B cell (primary cell): ENCODE measurements around the gene NOC2L. TPM values are rescaled to one million over a fixed set of nuclear protein-coding genes. Genes with fewer than 3 reads are reported as not detected.
A peak's percentile ranks its signal among the peaks of the same experiment; 100 is the strongest.

Experiments used
- ATAC-seq: fragments of 200-7000 bp; cut with Tn5 transposase; one replicate; pipeline ENCODE4 v1.10.0; 2021; ENCODE audit warnings: low read depth, mild to moderate bottlenecking, moderate number of reproducible peaks, moderate library complexity
- CTCF ChIA-PET: fragments of 350-600 bp; sonication (Branson Sonifier 250); formaldehyde crosslinking; loops from one replicate; lab custom pipeline; 2021; ENCODE audit warnings: antibody characterized with exemption, inconsistent platforms; lab: Charles Lee
- POLR2A ChIA-PET: fragments of 350-600 bp; sonication (Branson Sonifier 250); formaldehyde crosslinking; loops from one replicate; lab custom pipeline; 2021; ENCODE audit warnings: antibody characterized with exemption; lab: Charles Lee
- DNase-seq: peaks from one replicate; pipeline ENCODE4 v3.0.0; 2013
- H2AFZ ChIP-seq: 2 replicates; pipeline ENCODE4 v1.6.1; 2012; ENCODE audit warnings: mild to moderate bottlenecking, low read depth, low read length; ENCODE audit not compliant: insufficient read depth, poor library complexity, severe bottlenecking
- H3K27ac ChIP-seq, 2 donors: 1 replicate in 1 of 2; 2 replicates in 1 of 2; pipeline ENCODE4 v1.5.1; 2012 to 2013; ENCODE audit warnings: low read length in 2 of 2, mild to moderate bottlenecking in 2 of 2, moderate library complexity in 1 of 2
- H3K27me3 ChIP-seq, 4 experiments: fragments of 200-600 bp in 1 of 4; sonication (generic) in 1 of 4; replicated peaks in 1 of 4; 1 replicate in 2 of 4; 2 replicates in 2 of 4; pipeline versions ENCODE4 v1.6.1 to v1.7.0; 2013 to 2016; ENCODE audit warnings: low read length in 3 of 4, mild to moderate bottlenecking in 2 of 4, mixed read lengths in 1 of 4, moderate library complexity in 1 of 4; ENCODE audit not compliant: insufficient read depth in 4 of 4, control insufficient read depth in 3 of 4; ENCODE audit errors: control extremely low read depth in 1 of 4
- H3K36me3 ChIP-seq, 2 experiments: replicated peaks in 1 of 2; 1 replicate in 1 of 2; 2 replicates in 1 of 2; pipeline versions ENCODE4 v1.6.1 to v1.7.1; 2013; ENCODE audit warnings: low read length in 1 of 2; ENCODE audit not compliant: insufficient read depth in 2 of 2, control insufficient read depth in 1 of 2; ENCODE audit errors: control extremely low read depth in 1 of 2, extremely low read depth in 1 of 2
- H3K4me1 ChIP-seq, 2 donors: fragments of 200-600 bp in 1 of 2; sonication (generic) in 1 of 2; 1 replicate in 1 of 2; 2 replicates in 1 of 2; pipeline versions ENCODE4 v1.5.1 to v1.6.1; 2013 to 2017; ENCODE audit warnings: low read length in 2 of 2; ENCODE audit not compliant: control insufficient read depth in 2 of 2, insufficient read depth in 2 of 2
- H3K4me2 ChIP-seq: replicated peaks from 2 replicates; pipeline ENCODE3; 2012; ENCODE audit warnings: mild to moderate bottlenecking, low read depth, low read length; ENCODE audit not compliant: poor library complexity, severe bottlenecking
- H3K4me3 ChIP-seq, 5 experiments: fragments of 200-600 bp in 1 of 5; sonication (generic) in 1 of 5; 1 replicate in 3 of 5; 2 replicates in 2 of 5; pipeline versions ENCODE4 v1.5.1 to v1.7.0; 2011 to 2016; ENCODE audit warnings: low read length in 4 of 5, mild to moderate bottlenecking in 4 of 5, low read depth in 2 of 5, control low read depth in 1 of 5, moderate library complexity in 1 of 5; ENCODE audit not compliant: insufficient read depth in 1 of 5; ENCODE audit errors: control extremely low read depth in 1 of 5, extremely low read depth in 1 of 5
- H3K79me2 ChIP-seq: fragments of 200-600 bp; sonication (generic); one replicate; pipeline ENCODE4 v1.6.0; 2016; ENCODE audit warnings: low read length; ENCODE audit not compliant: control insufficient read depth, insufficient read depth
- H3K9ac ChIP-seq: fragments of 200-600 bp; sonication (generic); 2 replicates; pipeline ENCODE4 v1.6.1; 2017; ENCODE audit warnings: mild to moderate bottlenecking, low read length, moderate library complexity
- H3K9me3 ChIP-seq, 3 donors: one replicate each; pipeline versions ENCODE4 v1.6.1 to v1.7.1; 2013; ENCODE audit warnings: low read length in 2 of 3; ENCODE audit not compliant: control insufficient read depth in 2 of 3, insufficient read depth in 1 of 3; ENCODE audit errors: control extremely low read depth in 1 of 3
- H4K20me1 ChIP-seq: 2 replicates; pipeline ENCODE4 v1.6.0; 2012; ENCODE audit warnings: mild to moderate bottlenecking, low read length; ENCODE audit not compliant: insufficient read depth, control insufficient read depth, poor library complexity, severe bottlenecking
- H3K27ac Mint-ChIP-seq: one replicate; pipeline ENCODE4 v1.8.0; 2021; ENCODE audit warnings: mixed read lengths
- H3K27me3 Mint-ChIP-seq: one replicate; pipeline ENCODE4 v1.8.0; 2021; ENCODE audit warnings: mixed read lengths
- H3K4me1 Mint-ChIP-seq: one replicate; pipeline ENCODE4 v1.8.0; 2021; ENCODE audit warnings: mixed read lengths
- H3K4me3 Mint-ChIP-seq: one replicate; pipeline ENCODE4 v1.8.0; 2021; ENCODE audit warnings: mixed read lengths
- H3K9me3 Mint-ChIP-seq: one replicate; pipeline ENCODE4 v1.8.0; 2022; ENCODE audit warnings: mixed read lengths; ENCODE audit not compliant: insufficient read depth
- EZH2 ChIP-seq: IDR thresholded peaks from 2 replicates; pipeline ENCODE4 v1.6.1; 2012; ENCODE audit warnings: borderline replicate concordance, low read depth, mild to moderate bottlenecking, moderate library complexity, low read length; ENCODE audit not compliant: insufficient read depth, poor library complexity, severe bottlenecking
- WGBS: methylation state at CpG from one replicate; pipeline ENCODE4 v1.1.5; 2013; ENCODE audit warnings: missing lambda C conversion rate; ENCODE audit not compliant: insufficient coverage; 5-methylcytosine and 5-hydroxymethylcytosine counted together
- intact Hi-C: fragments of 100-400 bp; cut with micrococcal nuclease; formaldehyde crosslinking; loops from one replicate; pipeline ENCODE4 v1.10.0; 2022
- polyA plus RNA-seq: library from polyadenylated mRNA; depleted of rRNA; stranded (reverse); fragments of >200 nt; gene quantifications from 2 replicates; pipeline ENCODE4 v1.2.3, GENCODE V29; 2012
- total RNA-seq, 2 donors: library from RNA; stranded (reverse); fragments of 120-200 nt in 1 of 2; gene quantifications; 1 replicate in 1 of 2; 2 replicates in 1 of 2; pipeline versions ENCODE4 v1.2.3 to v1.2.4, GENCODE V29; 2013 to 2022
- TF ChIP-seq, protein P1 (sequence below): fragments of 200-600 bp; IDR thresholded peaks from one replicate; pipeline ENCODE4 v1.8.0; 2022; ENCODE audit warnings: antibody characterized with exemption, mild to moderate bottlenecking

Gene NOC2L
- total and polyA plus RNA-seq, 2 donors (not counting 1 experiment from before 2014, with no cell fraction given) = 48.0 to 64.1 TPM

DNA sequence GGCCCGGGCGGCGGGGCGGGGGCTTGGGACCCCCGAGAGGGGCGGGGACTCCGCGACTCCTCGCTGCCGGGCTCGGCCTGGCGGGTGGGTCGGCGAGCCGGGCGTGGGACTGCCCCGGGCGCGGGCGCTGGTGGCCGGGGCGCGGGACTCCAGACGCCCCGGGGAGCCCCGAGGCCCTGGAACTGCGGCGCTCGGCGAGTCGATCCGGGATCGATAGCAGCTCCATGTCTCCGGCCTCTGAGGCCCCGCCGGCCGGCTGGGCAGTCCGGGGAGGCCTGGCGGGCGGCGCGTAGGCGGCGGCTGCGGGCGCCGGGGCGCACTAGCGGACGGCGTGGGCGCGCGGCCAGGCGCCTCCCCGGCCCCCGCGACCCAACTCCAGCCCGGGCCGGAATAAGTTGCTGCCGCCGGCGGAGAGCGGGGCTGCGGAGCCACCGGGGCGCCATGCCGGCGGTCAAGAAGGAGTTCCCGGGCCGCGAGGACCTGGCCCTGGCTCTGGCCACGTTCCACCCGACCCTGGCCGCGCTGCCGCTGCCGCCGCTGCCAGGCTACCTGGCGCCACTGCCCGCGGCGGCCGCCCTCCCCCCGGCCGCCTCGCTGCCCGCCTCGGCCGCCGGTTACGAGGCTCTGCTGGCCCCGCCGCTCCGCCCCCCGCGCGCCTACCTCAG is 34.9 kb downstream of the NOC2L start:
- TF ChIP-seq EZH2 = no peak
- TF ChIP-seq, protein P1, sequence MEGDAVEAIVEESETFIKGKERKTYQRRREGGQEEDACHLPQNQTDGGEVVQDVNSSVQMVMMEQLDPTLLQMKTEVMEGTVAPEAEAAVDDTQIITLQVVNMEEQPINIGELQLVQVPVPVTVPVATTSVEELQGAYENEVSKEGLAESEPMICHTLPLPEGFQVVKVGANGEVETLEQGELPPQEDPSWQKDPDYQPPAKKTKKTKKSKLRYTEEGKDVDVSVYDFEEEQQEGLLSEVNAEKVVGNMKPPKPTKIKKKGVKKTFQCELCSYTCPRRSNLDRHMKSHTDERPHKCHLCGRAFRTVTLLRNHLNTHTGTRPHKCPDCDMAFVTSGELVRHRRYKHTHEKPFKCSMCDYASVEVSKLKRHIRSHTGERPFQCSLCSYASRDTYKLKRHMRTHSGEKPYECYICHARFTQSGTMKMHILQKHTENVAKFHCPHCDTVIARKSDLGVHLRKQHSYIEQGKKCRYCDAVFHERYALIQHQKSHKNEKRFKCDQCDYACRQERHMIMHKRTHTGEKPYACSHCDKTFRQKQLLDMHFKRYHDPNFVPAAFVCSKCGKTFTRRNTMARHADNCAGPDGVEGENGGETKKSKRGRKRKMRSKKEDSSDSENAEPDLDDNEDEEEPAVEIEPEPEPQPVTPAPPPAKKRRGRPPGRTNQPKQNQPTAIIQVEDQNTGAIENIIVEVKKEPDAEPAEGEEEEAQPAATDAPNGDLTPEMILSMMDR = no peak
- peaks cover 0 to 79% (median 39%) of the 10 kb centered on the region in 4 experiments for H3K27me3 ChIP-seq
- peak overlapping the region; percentile 54 for H2AFZ ChIP-seq
- no peaks in the 10 kb centered on the region for H3K36me3 ChIP-seq
- H3K79me2 ChIP-seq = no peaks in the 10 kb centered on the region
- under 1% methylated on average over 98 of the region's 98 CpGs for WGBS
- peaks cover 35 to 49% of the 10 kb centered on the region in 2 donors for H3K4me1 ChIP-seq
- H3K9me3 ChIP-seq = peaks cover 0 to 18% (median 0%) of the 10 kb centered on the region in 3 donors
- peaks cover 43% of the 10 kb centered on the region for H3K27me3 Mint-ChIP-seq
- ATAC-seq (no peak), DNase-seq (peak; percentile 41)
- ChIA-PET CTCF (no interaction called here), POLR2A (no interaction called here)
- intact Hi-C loops = no loop called here
- peak overlapping the region; percentile 90 for H3K4me2 ChIP-seq
- no peaks in the 10 kb centered on the region for H3K9me3 Mint-ChIP-seq
- peak overlapping the region in 3 of 5 experiments; percentile 38 to 58 (median 42) for H3K4me3 ChIP-seq
- peaks cover 24% of the 10 kb centered on the region for H3K4me1 Mint-ChIP-seq
- H3K27ac ChIP-seq = no peak overlapping the region
- peak overlapping the region; percentile 63 for H3K4me3 Mint-ChIP-seq
- H4K20me1 ChIP-seq = no peaks in the 10 kb centered on the region
- no peak overlapping the region for H3K27ac Mint-ChIP-seq
- H3K9ac ChIP-seq = peak overlapping the region; percentile 54
